HEK293 (cell line): ENCODE results near the gene MTHFSD.

Source experiments
- FEZF1 ChIP-seq: fragments of 450-650 bp; formaldehyde crosslinking; IDR thresholded peaks from 2 replicates; pipeline ENCODE4 v1.5.1; 2016; ENCODE audit warnings: missing biosample characterization, missing genetic modification characterization
- GLIS1 ChIP-seq: fragments of 450-650 bp; formaldehyde crosslinking; IDR thresholded peaks from 2 replicates; pipeline ENCODE4 v1.5.1; 2016; ENCODE audit warnings: missing biosample characterization, missing genetic modification characterization
- KLF7 ChIP-seq: fragments of 450-650 bp; formaldehyde crosslinking; IDR thresholded peaks from 2 replicates; pipeline ENCODE4 v1.5.1; 2016; ENCODE audit warnings: missing biosample characterization, missing genetic modification characterization, borderline replicate concordance
- SCRT1 ChIP-seq: fragments of 450-650 bp; formaldehyde crosslinking; IDR thresholded peaks from 2 replicates; pipeline ENCODE4 v1.5.1; 2016; ENCODE audit warnings: missing biosample characterization, missing genetic modification characterization, borderline replicate concordance
- SP2 ChIP-seq: fragments of 450-650 bp; formaldehyde crosslinking; IDR thresholded peaks from 2 replicates; pipeline ENCODE4 v1.5.1; 2016; ENCODE audit warnings: missing biosample characterization, missing genetic modification characterization
- ZBTB17 ChIP-seq: fragments of 450-650 bp; formaldehyde crosslinking; IDR thresholded peaks from 2 replicates; pipeline ENCODE4 v1.5.1; 2016; ENCODE audit warnings: missing biosample characterization, missing genetic modification characterization
- ZBTB20 ChIP-seq: fragments of 450-650 bp; formaldehyde crosslinking; IDR thresholded peaks from 2 replicates; pipeline ENCODE4 v1.5.1; 2016; ENCODE audit warnings: missing biosample characterization, missing genetic modification characterization
- ZBTB48 ChIP-seq: fragments of 450-650 bp; formaldehyde crosslinking; IDR thresholded peaks from 2 replicates; pipeline ENCODE4 v1.5.1; 2016; ENCODE audit warnings: missing biosample characterization, missing genetic modification characterization
- ZFHX2 ChIP-seq: fragments of 450-650 bp; formaldehyde crosslinking; conservative IDR thresholded peaks from 2 replicates; pipeline ENCODE4 v1.5.1; 2016; ENCODE audit warnings: missing biosample characterization, missing genetic modification characterization
- ZIC2 ChIP-seq: fragments of 450-650 bp; formaldehyde crosslinking; IDR thresholded peaks from 2 replicates; pipeline ENCODE4 v1.5.1; 2016; ENCODE audit warnings: missing biosample characterization, missing genetic modification characterization
- ZNF112 ChIP-seq: fragments of 450-650 bp; formaldehyde crosslinking; IDR thresholded peaks from 2 replicates; pipeline ENCODE4 v1.5.0; 2017; ENCODE audit warnings: missing biosample characterization, missing genetic modification characterization
- ZNF133 ChIP-seq: fragments of 450-650 bp; formaldehyde crosslinking; IDR thresholded peaks from 2 replicates; pipeline ENCODE4 v1.5.1; 2016; ENCODE audit warnings: missing biosample characterization, missing genetic modification characterization
- ZNF335 ChIP-seq: fragments of 450-650 bp; formaldehyde crosslinking; conservative IDR thresholded peaks from 2 replicates; pipeline ENCODE4 v1.5.1; 2016; ENCODE audit warnings: missing biosample characterization, missing genetic modification characterization
- ZNF37A ChIP-seq: fragments of 450-650 bp; IDR thresholded peaks from 2 replicates; pipeline ENCODE4 v1.5.1; 2018; ENCODE audit warnings: missing biosample characterization, missing genetic modification characterization
- ZNF544 ChIP-seq: fragments of 450-650 bp; formaldehyde crosslinking; IDR thresholded peaks from 2 replicates; pipeline ENCODE4 v1.5.0; 2017; ENCODE audit warnings: missing biosample characterization, missing genetic modification characterization
- ZNF596 ChIP-seq: fragments of 450-650 bp; IDR thresholded peaks from 2 replicates; pipeline ENCODE4 v1.5.0; 2018; ENCODE audit warnings: missing biosample characterization, mild to moderate bottlenecking, missing genetic modification characterization, moderate library complexity
- ZNF610 ChIP-seq: fragments of 450-650 bp; formaldehyde crosslinking; IDR thresholded peaks from 2 replicates; pipeline ENCODE4 v1.5.1; 2016; ENCODE audit warnings: missing biosample characterization, missing genetic modification characterization, borderline replicate concordance
- ZNF660 ChIP-seq: fragments of 450-650 bp; IDR thresholded peaks from 2 replicates; pipeline ENCODE4 v1.5.1; 2018; ENCODE audit warnings: missing biosample characterization, mild to moderate bottlenecking, missing genetic modification characterization
- ZNF670 ChIP-seq: fragments of 450-650 bp; formaldehyde crosslinking; IDR thresholded peaks from 2 replicates; pipeline ENCODE4 v1.5.1; 2016; ENCODE audit warnings: missing biosample characterization, missing genetic modification characterization, low read depth
- ZNF792 ChIP-seq: fragments of 450-650 bp; formaldehyde crosslinking; IDR thresholded peaks from 2 replicates; pipeline ENCODE4 v1.5.1; 2016; ENCODE audit warnings: missing biosample characterization, missing genetic modification characterization
- ZNF837 ChIP-seq: fragments of 450-650 bp; formaldehyde crosslinking; IDR thresholded peaks from 2 replicates; pipeline ENCODE4 v1.5.1; 2016; ENCODE audit warnings: missing biosample characterization, missing genetic modification characterization
- ZNF843 ChIP-seq: fragments of 450-650 bp; formaldehyde crosslinking; IDR thresholded peaks from 2 replicates; pipeline ENCODE4 v1.5.1; 2016; ENCODE audit warnings: missing biosample characterization, missing genetic modification characterization
- ZXDB ChIP-seq: fragments of 450-650 bp; formaldehyde crosslinking; IDR thresholded peaks from 2 replicates; pipeline ENCODE4 v1.5.1; 2016; ENCODE audit warnings: missing biosample characterization, missing genetic modification characterization
- TF ChIP-seq, protein P1 (sequence below): fragments of 450-650 bp; formaldehyde crosslinking; IDR thresholded peaks from 2 replicates; pipeline ENCODE4 v1.5.1; 2016; ENCODE audit warnings: missing biosample characterization, missing genetic modification characterization
- TF ChIP-seq, protein P2 (sequence below): fragments of 450-650 bp; formaldehyde crosslinking; IDR thresholded peaks from 2 replicates; pipeline ENCODE4 v1.5.1; 2016; ENCODE audit warnings: missing biosample characterization, missing genetic modification characterization, borderline replicate concordance
- TF ChIP-seq, protein P3 (sequence below): fragments of 450-650 bp; formaldehyde crosslinking; IDR thresholded peaks from 2 replicates; pipeline ENCODE4 v1.5.1; 2017; ENCODE audit warnings: missing biosample characterization, missing genetic modification characterization
- TF ChIP-seq, protein P4 (sequence below): fragments of 450-650 bp; formaldehyde crosslinking; IDR thresholded peaks from 2 replicates; pipeline ENCODE4 v1.5.1; 2016; ENCODE audit warnings: missing biosample characterization, missing genetic modification characterization
- TF ChIP-seq, protein P5 (sequence below): fragments of 450-650 bp; formaldehyde crosslinking; IDR thresholded peaks from 2 replicates; pipeline ENCODE4 v1.5.0; 2017; ENCODE audit warnings: missing biosample characterization, missing genetic modification characterization, borderline replicate concordance

The MTHFSD gene

DNA sequence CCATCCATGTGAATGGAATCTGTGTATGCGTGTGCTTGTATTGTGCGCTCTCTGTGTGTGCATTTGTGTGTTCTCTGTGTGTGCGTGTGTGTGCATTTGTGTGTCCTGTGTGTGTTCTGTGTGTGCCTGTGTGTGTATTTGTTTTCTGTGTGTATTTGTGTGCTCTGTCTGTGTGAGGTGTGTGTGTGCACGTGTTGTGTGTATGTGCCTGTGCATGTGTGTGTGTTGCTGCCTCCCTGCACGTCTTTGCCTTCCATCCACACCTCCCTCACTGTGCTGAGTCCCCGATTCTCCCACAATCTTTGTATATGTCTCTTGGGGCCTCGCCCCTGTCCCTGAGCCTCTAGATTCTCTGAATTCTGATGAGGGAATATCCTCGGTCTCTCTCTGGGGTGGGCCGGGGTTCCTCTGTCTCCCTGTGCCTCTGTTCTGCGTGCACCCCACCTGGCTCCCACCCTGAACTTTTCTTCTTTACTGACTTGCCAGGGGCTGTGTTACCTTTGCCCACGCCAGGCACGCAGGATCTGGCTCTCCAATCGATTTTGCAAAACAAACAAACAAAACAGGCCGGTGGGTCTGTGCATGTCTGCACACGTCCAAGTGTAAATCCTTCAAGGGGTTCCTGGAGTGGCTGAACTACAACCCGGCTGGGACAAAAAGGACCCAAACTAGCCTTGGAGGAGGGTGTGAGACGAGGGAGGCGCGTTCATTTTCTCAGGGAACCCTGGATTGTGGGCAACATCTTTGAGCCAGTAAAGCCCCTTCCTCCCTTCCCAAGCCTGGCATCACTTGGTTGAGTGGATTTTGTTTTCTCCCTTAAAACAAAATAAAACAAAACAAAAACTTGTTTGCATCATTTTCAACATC is 52.8 kb downstream of the MTHFSD start (continued):
- TF ChIP-seq GLIS1 (tag by site-specific recombination) (peak; percentile 85), ZIC2 (tag by site-specific recombination) (peak; percentile 36), ZNF544 (tag by site-specific recombination) (peak; percentile 28; the same call in 1 of the 2 replicates), ZNF112 (peak; percentile 54; the same call in 1 of the 2 replicates), SP2 (0 out of 2 replicates have a peak, but pooled peaks have one; percentile 21), ZFHX2 (peak; percentile 52; the same call in 1 of the 2 replicates), ZNF596 (tag by site-specific recombination) (no peak), ZBTB20 (tag by site-specific recombination) (peak; percentile 96), ZNF335 (tag by site-specific recombination) (0 out of 2 replicates have a peak, but pooled peaks have one; percentile 21), ZNF670 (tag by site-specific recombination) (no peak), ZNF843 (tag by site-specific recombination) (no peak), ZNF133 (tag by site-specific recombination) (peak; percentile 25; the same call in 1 of the 2 replicates), ZBTB17 (peak; percentile 93), ZXDB (tag by site-specific recombination) (0 out of 2 replicates have a peak, but pooled peaks have one; percentile 26), ZNF660 (tag by site-specific recombination) (peak; percentile 51; the same call in 1 of the 2 replicates), KLF7 (tag by site-specific recombination) (no peak), ZNF792 (tag by site-specific recombination) (peak; percentile 59; the same call in 1 of the 2 replicates), SCRT1 (tag by site-specific recombination) (no peak), ZNF37A (no peak), ZBTB48 (tag by site-specific recombination) (peak; percentile 77), ZNF837 (tag by site-specific recombination) (peak; percentile 66; the same call in 1 of the 2 replicates), FEZF1 (0 out of 2 replicates have a peak, but pooled peaks have one; percentile 40), ZNF610 (tag by site-specific recombination) (0 out of 2 replicates have a peak, but pooled peaks have one; percentile 35)
- TF ChIP-seq, protein P1, sequence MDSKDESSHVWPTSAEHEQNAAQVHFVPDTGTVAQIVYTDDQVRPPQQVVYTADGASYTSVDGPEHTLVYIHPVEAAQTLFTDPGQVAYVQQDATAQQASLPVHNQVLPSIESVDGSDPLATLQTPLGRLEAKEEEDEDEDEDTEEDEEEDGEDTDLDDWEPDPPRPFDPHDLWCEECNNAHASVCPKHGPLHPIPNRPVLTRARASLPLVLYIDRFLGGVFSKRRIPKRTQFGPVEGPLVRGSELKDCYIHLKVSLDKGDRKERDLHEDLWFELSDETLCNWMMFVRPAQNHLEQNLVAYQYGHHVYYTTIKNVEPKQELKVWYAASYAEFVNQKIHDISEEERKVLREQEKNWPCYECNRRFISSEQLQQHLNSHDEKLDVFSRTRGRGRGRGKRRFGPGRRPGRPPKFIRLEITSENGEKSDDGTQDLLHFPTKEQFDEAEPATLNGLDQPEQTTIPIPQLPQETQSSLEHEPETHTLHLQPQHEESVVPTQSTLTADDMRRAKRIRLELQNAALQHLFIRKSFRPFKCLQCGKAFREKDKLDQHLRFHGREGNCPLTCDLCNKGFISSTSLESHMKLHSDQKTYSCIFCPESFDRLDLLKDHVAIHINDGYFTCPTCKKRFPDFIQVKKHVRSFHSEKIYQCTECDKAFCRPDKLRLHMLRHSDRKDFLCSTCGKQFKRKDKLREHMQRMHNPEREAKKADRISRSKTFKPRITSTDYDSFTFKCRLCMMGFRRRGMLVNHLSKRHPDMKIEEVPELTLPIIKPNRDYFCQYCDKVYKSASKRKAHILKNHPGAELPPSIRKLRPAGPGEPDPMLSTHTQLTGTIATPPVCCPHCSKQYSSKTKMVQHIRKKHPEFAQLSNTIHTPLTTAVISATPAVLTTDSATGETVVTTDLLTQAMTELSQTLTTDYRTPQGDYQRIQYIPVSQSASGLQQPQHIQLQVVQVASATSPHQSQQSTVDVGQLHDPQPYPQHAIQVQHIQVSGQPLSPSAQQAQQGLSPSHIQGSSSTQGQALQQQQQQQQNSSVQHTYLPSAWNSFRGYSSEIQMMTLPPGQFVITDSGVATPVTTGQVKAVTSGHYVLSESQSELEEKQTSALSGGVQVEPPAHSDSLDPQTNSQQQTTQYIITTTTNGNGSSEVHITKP (tag by site-specific recombination), result peak; percentile 54
- TF ChIP-seq, protein P2, sequence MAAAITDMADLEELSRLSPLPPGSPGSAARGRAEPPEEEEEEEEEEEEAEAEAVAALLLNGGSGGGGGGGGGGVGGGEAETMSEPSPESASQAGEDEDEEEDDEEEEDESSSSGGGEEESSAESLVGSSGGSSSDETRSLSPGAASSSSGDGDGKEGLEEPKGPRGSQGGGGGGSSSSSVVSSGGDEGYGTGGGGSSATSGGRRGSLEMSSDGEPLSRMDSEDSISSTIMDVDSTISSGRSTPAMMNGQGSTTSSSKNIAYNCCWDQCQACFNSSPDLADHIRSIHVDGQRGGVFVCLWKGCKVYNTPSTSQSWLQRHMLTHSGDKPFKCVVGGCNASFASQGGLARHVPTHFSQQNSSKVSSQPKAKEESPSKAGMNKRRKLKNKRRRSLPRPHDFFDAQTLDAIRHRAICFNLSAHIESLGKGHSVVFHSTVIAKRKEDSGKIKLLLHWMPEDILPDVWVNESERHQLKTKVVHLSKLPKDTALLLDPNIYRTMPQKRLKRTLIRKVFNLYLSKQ (tag by site-specific recombination), result no peak
- TF ChIP-seq, protein P3, sequence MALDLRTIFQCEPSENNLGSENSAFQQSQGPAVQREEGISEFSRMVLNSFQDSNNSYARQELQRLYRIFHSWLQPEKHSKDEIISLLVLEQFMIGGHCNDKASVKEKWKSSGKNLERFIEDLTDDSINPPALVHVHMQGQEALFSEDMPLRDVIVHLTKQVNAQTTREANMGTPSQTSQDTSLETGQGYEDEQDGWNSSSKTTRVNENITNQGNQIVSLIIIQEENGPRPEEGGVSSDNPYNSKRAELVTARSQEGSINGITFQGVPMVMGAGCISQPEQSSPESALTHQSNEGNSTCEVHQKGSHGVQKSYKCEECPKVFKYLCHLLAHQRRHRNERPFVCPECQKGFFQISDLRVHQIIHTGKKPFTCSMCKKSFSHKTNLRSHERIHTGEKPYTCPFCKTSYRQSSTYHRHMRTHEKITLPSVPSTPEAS (tag by site-specific recombination), result peak; percentile 91
- TF ChIP-seq, protein P4, sequence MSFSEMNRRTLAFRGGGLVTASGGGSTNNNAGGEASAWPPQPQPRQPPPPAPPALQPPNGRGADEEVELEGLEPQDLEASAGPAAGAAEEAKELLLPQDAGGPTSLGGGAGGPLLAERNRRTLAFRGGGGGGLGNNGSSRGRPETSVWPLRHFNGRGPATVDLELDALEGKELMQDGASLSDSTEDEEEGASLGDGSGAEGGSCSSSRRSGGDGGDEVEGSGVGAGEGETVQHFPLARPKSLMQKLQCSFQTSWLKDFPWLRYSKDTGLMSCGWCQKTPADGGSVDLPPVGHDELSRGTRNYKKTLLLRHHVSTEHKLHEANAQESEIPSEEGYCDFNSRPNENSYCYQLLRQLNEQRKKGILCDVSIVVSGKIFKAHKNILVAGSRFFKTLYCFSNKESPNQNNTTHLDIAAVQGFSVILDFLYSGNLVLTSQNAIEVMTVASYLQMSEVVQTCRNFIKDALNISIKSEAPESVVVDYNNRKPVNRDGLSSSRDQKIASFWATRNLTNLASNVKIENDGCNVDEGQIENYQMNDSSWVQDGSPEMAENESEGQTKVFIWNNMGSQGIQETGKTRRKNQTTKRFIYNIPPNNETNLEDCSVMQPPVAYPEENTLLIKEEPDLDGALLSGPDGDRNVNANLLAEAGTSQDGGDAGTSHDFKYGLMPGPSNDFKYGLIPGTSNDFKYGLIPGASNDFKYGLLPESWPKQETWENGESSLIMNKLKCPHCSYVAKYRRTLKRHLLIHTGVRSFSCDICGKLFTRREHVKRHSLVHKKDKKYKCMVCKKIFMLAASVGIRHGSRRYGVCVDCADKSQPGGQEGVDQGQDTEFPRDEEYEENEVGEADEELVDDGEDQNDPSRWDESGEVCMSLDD (tag by site-specific recombination), result 0 out of 2 replicates have a peak, but pooled peaks have one; percentile 16
- TF ChIP-seq, protein P5, sequence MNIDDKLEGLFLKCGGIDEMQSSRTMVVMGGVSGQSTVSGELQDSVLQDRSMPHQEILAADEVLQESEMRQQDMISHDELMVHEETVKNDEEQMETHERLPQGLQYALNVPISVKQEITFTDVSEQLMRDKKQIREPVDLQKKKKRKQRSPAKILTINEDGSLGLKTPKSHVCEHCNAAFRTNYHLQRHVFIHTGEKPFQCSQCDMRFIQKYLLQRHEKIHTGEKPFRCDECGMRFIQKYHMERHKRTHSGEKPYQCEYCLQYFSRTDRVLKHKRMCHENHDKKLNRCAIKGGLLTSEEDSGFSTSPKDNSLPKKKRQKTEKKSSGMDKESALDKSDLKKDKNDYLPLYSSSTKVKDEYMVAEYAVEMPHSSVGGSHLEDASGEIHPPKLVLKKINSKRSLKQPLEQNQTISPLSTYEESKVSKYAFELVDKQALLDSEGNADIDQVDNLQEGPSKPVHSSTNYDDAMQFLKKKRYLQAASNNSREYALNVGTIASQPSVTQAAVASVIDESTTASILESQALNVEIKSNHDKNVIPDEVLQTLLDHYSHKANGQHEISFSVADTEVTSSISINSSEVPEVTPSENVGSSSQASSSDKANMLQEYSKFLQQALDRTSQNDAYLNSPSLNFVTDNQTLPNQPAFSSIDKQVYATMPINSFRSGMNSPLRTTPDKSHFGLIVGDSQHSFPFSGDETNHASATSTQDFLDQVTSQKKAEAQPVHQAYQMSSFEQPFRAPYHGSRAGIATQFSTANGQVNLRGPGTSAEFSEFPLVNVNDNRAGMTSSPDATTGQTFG, result 0 out of 2 replicates have a peak, but pooled peaks have one; percentile 16
